ENCODE data around the gene ATP6AP1. TPM values are rescaled to one million over a fixed set of nuclear protein-coding genes. Genes with fewer than 3 reads are reported as not detected.

The ATP6AP1 gene
- total and polyA plus RNA-seq, 2 of the 13 experiments (the other 11 are each of a cell fraction or from before 2014, with no cell fraction given): 56.7 to 110 TPM

DNA sequence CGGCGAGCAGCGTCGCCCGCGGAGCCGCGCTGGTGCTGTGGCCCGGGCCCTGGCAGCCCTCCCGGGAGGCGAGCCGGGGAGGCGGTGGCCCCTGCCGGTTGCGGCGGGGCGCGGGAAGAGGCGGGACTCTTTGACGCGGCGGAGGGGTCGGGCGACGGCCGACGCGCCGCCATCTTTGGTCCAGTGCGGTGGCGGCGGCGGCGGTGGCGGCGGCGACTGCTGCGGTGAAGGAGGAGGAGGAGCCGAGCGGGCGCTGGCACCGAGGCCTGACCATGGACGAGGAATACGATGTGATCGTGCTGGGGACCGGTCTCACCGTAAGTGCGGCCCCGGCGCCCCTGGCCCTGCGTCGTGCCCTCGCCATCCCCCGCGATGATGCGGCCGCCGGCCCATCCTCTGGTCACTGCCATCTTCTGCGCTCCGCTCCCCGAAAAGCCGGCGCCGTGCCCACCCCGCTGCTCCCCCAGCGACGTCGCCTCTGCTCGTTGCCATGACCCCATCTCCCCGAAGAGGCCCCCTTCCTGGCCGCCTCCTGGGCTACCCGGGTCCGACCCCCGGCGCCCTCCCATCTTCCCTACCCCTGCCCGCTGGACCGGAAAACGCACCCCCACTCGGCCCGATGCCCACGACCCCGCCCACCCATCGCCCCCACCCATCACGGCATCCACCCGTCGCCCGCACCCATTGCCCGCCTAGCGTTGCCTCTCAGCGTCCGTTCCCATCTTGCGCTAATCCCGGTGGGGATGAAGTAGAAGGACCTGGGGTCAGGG lies 8.7 kb downstream of the ATP6AP1 start, which contains the start of gene GDI1 (continued):
- TF ChIP-seq ZNF816 (CRISPR knock-in tag; IDR thresholded peaks at IDR 0.05; ENCODE audit: borderline replicate concordance) (no peak), ZNF557 (CRISPR knock-in tag; IDR thresholded peaks at IDR 0.05) (no peak), ZFX (CRISPR knock-in tag; IDR thresholded peaks at IDR 0.05; ENCODE audit: low read depth) (peak; percentile 18; the same call in 1 of the 2 replicates), TAF1 (CRISPR knock-in tag; IDR thresholded peaks at IDR 0.05) (peak; percentile 75), GMEB2 (CRISPR knock-in tag; IDR thresholded peaks at IDR 0.05; ENCODE audit: low read depth) (no peak), MYC (CRISPR knock-in tag; IDR thresholded peaks at IDR 0.05; ENCODE audit: borderline replicate concordance) (peak; percentile 29; the same call in 1 of the 2 replicates), REL (CRISPR knock-in tag; conservative IDR thresholded peaks at IDR 0.05) (no peak), AGO1 (IDR thresholded peaks at IDR 0.05; ENCODE audit: low read depth, low read length, poor library complexity, severe bottlenecking) (peak; percentile 76), ZC3H13 (CRISPR knock-in tag; IDR thresholded peaks at IDR 0.05) (no peak), CBX1 (IDR thresholded peaks at IDR 0.05; ENCODE audit: low read depth) (no peak), ZNF275 (CRISPR knock-in tag; IDR thresholded peaks at IDR 0.05; ENCODE audit: borderline replicate concordance) (no peak), HNRNPUL1 (IDR thresholded peaks at IDR 0.05; ENCODE audit: low read depth, low read length) (no peak), ZNF382 (CRISPR knock-in tag; IDR thresholded peaks at IDR 0.05; ENCODE audit: borderline replicate concordance) (no peak), EED (CRISPR knock-in tag; IDR thresholded peaks at IDR 0.05) (no peak), PHF21A (CRISPR knock-in tag; IDR thresholded peaks at IDR 0.05) (no peak), XBP1 (CRISPR knock-in tag; IDR thresholded peaks at IDR 0.05) (no peak), ARNT2 (CRISPR knock-in tag; IDR thresholded peaks at IDR 0.05; ENCODE audit: low read depth) (no peak), ZFY (CRISPR knock-in tag; IDR thresholded peaks at IDR 0.05) (0 out of 2 replicates have a peak, but pooled peaks have one; percentile 33), SNAPC5 (CRISPR knock-in tag; IDR thresholded peaks at IDR 0.05; ENCODE audit: borderline replicate concordance) (no peak), MIXL1 (CRISPR knock-in tag; IDR thresholded peaks at IDR 0.05) (no peak), YY1 (IDR thresholded peaks at IDR 0.05; ENCODE audit: insufficient read depth, insufficient replicate concordance, low read depth, low read length) (peak; percentile 93), ZNF34 (CRISPR knock-in tag; IDR thresholded peaks at IDR 0.05; ENCODE audit: borderline replicate concordance) (no peak)
- TF ChIP-seq, protein P1, sequence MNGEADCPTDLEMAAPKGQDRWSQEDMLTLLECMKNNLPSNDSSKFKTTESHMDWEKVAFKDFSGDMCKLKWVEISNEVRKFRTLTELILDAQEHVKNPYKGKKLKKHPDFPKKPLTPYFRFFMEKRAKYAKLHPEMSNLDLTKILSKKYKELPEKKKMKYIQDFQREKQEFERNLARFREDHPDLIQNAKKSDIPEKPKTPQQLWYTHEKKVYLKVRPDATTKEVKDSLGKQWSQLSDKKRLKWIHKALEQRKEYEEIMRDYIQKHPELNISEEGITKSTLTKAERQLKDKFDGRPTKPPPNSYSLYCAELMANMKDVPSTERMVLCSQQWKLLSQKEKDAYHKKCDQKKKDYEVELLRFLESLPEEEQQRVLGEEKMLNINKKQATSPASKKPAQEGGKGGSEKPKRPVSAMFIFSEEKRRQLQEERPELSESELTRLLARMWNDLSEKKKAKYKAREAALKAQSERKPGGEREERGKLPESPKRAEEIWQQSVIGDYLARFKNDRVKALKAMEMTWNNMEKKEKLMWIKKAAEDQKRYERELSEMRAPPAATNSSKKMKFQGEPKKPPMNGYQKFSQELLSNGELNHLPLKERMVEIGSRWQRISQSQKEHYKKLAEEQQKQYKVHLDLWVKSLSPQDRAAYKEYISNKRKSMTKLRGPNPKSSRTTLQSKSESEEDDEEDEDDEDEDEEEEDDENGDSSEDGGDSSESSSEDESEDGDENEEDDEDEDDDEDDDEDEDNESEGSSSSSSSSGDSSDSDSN (CRISPR knock-in tag; IDR thresholded peaks at IDR 0.05): 0 out of 2 replicates have a peak, but pooled peaks have one; percentile 13
- TF ChIP-seq, protein P2, sequence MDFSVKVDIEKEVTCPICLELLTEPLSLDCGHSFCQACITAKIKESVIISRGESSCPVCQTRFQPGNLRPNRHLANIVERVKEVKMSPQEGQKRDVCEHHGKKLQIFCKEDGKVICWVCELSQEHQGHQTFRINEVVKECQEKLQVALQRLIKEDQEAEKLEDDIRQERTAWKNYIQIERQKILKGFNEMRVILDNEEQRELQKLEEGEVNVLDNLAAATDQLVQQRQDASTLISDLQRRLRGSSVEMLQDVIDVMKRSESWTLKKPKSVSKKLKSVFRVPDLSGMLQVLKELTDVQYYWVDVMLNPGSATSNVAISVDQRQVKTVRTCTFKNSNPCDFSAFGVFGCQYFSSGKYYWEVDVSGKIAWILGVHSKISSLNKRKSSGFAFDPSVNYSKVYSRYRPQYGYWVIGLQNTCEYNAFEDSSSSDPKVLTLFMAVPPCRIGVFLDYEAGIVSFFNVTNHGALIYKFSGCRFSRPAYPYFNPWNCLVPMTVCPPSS (IDR thresholded peaks at IDR 0.05): no peak
